Measurements from ENCODE around the gene ZNF730. TPM values are rescaled to one million over a fixed set of nuclear protein-coding genes. Genes with fewer than 3 reads are reported as not detected.
A peak's percentile ranks its signal among the peaks of the same experiment; 100 is the strongest.

The ZNF730 gene
- polyA plus RNA-seq, 3 donors: not detected

DNA sequence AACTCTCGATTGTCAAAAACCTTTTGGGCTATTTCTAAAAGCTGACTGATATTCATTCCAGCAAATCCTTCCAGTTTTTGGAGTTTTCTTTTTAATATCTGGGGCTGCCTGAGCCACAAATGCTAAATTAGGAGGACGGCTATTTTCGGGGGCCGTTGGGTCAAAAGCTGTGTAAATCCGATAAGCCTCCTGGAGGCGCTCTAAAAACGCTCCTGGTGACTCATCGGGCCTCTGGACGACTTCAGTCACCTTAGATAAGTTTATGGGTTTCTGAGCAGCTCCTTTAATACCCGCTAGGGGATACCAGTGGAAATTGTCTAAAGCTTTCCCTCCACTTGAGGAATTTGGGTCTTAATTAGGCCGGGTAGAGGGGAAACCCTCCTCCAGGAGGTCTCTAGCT is 66.4 kb downstream of the ZNF730 start:
- 88% methylated on average over 9 of the region's 11 CpGs for WGBS (ENCODE audit: insufficient coverage)
- Histone ChIP-seq H3K9me3 (replicated peaks in 1 of 2; ENCODE audit: control insufficient read depth in 1 of 2, insufficient read depth in 1 of 2, low read length in 2 of 2) (peaks cover 62 to 89% of the 10 kb centered on the region in 2 donors), H3K36me3 (replicated peaks in 1 of 2; ENCODE audit: control insufficient read depth in 1 of 2, insufficient read depth in 2 of 2, low read length in 2 of 2) (no peaks in the 10 kb centered on the region), H2AFZ (ENCODE audit: insufficient read depth, low read depth, low read length, poor library complexity, severe bottlenecking) (no peak overlapping the region), H3K4me3 (replicated peaks in 1 of 3; ENCODE audit: low read depth in 2 of 3, low read length in 3 of 3) (peak overlapping the region in 1 of 3 experiments; percentile 20), H3K79me2 (ENCODE audit: insufficient read depth, low read length) (no peaks in the 10 kb centered on the region), H3K4me1 (ENCODE audit: control insufficient read depth in 1 of 2, insufficient read depth in 2 of 2, low read length in 2 of 2) (no peaks in the 10 kb centered on the region), H3K27me3 (ENCODE audit: control insufficient read depth in 2 of 2, insufficient read depth in 2 of 2, low read length in 2 of 2) (no peaks in the 10 kb centered on the region), H4K20me1 (ENCODE audit: insufficient read depth, low read length) (no peaks in the 10 kb centered on the region), H3K4me2 (replicated peaks; ENCODE audit: extremely low read depth, low read length, poor library complexity, severe bottlenecking) (no peak overlapping the region), H3K27ac (ENCODE audit: low read depth in 1 of 2, low read length in 2 of 2) (no peak overlapping the region), H3K9ac (ENCODE audit: insufficient read depth, low read length, poor library complexity, severe bottlenecking) (no peak overlapping the region)
- no peak for DNase-seq
- no peak overlapping the region for H3K27ac Mint-ChIP-seq
- H3K36me3 Mint-ChIP-seq: no peaks in the 10 kb centered on the region
- TF ChIP-seq, protein P1, sequence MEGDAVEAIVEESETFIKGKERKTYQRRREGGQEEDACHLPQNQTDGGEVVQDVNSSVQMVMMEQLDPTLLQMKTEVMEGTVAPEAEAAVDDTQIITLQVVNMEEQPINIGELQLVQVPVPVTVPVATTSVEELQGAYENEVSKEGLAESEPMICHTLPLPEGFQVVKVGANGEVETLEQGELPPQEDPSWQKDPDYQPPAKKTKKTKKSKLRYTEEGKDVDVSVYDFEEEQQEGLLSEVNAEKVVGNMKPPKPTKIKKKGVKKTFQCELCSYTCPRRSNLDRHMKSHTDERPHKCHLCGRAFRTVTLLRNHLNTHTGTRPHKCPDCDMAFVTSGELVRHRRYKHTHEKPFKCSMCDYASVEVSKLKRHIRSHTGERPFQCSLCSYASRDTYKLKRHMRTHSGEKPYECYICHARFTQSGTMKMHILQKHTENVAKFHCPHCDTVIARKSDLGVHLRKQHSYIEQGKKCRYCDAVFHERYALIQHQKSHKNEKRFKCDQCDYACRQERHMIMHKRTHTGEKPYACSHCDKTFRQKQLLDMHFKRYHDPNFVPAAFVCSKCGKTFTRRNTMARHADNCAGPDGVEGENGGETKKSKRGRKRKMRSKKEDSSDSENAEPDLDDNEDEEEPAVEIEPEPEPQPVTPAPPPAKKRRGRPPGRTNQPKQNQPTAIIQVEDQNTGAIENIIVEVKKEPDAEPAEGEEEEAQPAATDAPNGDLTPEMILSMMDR (IDR thresholded peaks at IDR 0.05): no peak
- no peak overlapping the region for H3K4me3 Mint-ChIP-seq
- H3K9me3 Mint-ChIP-seq: peaks cover 36 to 84% (median 77%) of the 10 kb centered on the region in 7 donors
- no peaks in the 10 kb centered on the region for H3K4me1 Mint-ChIP-seq
- intact Hi-C loops (cut with micrococcal nuclease): no loop called here
- H3K27me3 Mint-ChIP-seq (ENCODE audit: low read depth in 3 of 3): peaks cover 0 to 1% (median 0%) of the 10 kb centered on the region in 3 donors

DNA sequence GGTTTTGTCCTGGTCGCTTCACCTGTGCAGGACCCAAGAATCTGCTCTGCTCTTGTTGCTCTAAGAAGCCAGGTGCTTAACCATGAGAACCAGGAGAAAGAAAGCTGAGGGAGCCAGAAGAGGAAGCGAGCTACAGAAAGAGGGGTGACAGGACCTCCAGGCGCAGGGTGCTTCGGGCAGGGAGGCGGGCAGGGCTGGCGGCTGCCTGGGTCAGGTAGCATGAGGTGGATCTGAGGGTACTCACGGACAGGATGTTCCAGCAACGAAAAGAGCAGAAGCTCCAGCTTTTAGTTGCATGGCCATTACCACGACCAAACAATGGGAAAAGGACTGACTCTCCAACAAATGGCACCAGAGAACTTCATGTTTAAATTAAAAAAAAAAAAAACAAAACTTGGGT is 73.5 kb downstream of the ZNF730 start:
- H3K27ac Mint-ChIP-seq: no peak overlapping the region
- H3K9ac ChIP-seq (ENCODE audit: insufficient read depth, low read length, poor library complexity, severe bottlenecking): no peak overlapping the region
- no peaks in the 10 kb centered on the region for H3K27me3 Mint-ChIP-seq (ENCODE audit: low read depth in 3 of 3)
- peaks cover 69 to 72% of the 10 kb centered on the region in 2 donors for H3K9me3 ChIP-seq (replicated peaks in 1 of 2; ENCODE audit: control insufficient read depth in 1 of 2, insufficient read depth in 1 of 2, low read length in 2 of 2)
- no peaks in the 10 kb centered on the region for H3K79me2 ChIP-seq (ENCODE audit: insufficient read depth, low read length)
- H3K9me3 Mint-ChIP-seq: peaks cover 21 to 74% (median 63%) of the 10 kb centered on the region in 7 donors
- TF ChIP-seq, protein P1 (IDR thresholded peaks at IDR 0.05): no peak
- H3K27me3 ChIP-seq (ENCODE audit: control insufficient read depth in 2 of 2, insufficient read depth in 2 of 2, low read length in 2 of 2): no peaks in the 10 kb centered on the region
- H3K4me3 Mint-ChIP-seq: no peak overlapping the region
- H2AFZ ChIP-seq (ENCODE audit: insufficient read depth, low read depth, low read length, poor library complexity, severe bottlenecking): no peak overlapping the region
- H3K4me1 ChIP-seq (ENCODE audit: control insufficient read depth in 1 of 2, insufficient read depth in 2 of 2, low read length in 2 of 2): no peaks in the 10 kb centered on the region
- H3K4me1 Mint-ChIP-seq: no peaks in the 10 kb centered on the region
- H4K20me1 ChIP-seq (ENCODE audit: insufficient read depth, low read length): no peaks in the 10 kb centered on the region
- no peaks in the 10 kb centered on the region for H3K36me3 Mint-ChIP-seq
- H3K27ac ChIP-seq (ENCODE audit: low read depth in 1 of 2, low read length in 2 of 2): no peak overlapping the region
- H3K4me3 ChIP-seq (replicated peaks in 1 of 3; ENCODE audit: low read depth in 2 of 3, low read length in 3 of 3): no peak overlapping the region
- no peaks in the 10 kb centered on the region for H3K36me3 ChIP-seq (replicated peaks in 1 of 2; ENCODE audit: control insufficient read depth in 1 of 2, insufficient read depth in 2 of 2, low read length in 2 of 2)
- no peak for DNase-seq
- 90% methylated on average over 9 of the region's 9 CpGs for WGBS (ENCODE audit: insufficient coverage)
- no peak overlapping the region for H3K4me2 ChIP-seq (replicated peaks; ENCODE audit: extremely low read depth, low read length, poor library complexity, severe bottlenecking)
- intact Hi-C loops (cut with micrococcal nuclease): no loop called here

Other genes starting within 250 kb of the ZNF730 start
- not detected for gene ZNF728, start 113.8 kb upstream of the ZNF730 start, polyA plus RNA-seq
- under 1 TPM; 0.25 to 0.59 (median 0.40) TPM for gene ZNF724, start 133.4 kb downstream of the ZNF730 start, polyA plus RNA-seq